ENCODE measurements around the gene S100A16. TPM values are rescaled to one million over a fixed set of nuclear protein-coding genes. Genes with fewer than 3 reads are reported as not detected.
"Not testable (repeated sequence)": the region's sequence is repeated elsewhere in the genome, so short reads cannot be mapped to it uniquely, and the experiment has no call there.

Gene S100A16
- polyA plus RNA-seq, 12 donors = 44.8 to 115 (median 49.2) TPM; not detected in 1

DNA sequence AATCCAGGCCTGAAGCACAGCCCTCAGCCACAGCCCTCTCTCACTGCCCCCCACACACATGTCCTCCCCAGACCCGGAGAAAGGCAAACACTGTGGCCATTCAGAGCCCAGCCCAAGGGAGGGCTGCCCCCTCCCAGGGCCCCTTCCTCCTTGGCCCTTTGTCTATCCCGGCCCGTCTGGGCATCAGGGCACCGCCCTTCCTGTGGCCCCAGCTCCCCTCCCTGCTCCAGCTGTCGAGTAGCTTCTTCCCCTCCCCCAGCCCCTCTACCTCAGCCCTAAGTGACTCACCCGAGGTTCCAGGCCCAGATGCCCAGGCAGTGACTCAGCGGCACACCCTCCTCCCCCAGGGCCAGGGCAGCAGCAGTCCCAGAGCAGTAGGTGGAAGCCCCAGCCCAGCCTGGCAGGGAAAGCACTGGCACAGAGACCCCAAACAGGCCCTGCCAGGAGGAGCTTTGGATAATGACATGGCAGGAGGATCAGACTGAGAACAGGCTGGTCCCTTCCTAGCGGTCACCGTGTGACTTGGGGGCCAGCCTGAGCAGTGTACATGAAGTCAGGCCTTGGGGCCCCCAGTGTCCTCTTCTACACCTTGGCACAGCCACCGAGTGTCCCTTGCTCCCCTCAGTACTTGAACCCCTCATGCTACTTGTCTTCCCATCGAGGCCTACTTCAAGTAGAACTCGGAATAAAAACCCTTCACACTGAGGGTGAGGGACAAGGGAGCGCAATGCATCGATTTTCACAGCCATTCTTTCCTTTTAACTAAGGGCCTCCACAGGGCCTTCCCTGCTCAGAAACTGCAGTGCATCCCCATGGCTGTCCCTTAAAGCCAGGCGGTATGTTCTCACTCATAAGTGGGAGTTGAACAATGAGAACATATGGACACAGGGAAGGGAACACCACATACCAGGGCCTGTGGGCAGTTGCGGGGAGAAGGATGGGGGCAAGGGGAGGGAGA, 46.2 kb downstream of the S100A16 start:
- peak; percentile 72 for DNase-seq

DNA sequence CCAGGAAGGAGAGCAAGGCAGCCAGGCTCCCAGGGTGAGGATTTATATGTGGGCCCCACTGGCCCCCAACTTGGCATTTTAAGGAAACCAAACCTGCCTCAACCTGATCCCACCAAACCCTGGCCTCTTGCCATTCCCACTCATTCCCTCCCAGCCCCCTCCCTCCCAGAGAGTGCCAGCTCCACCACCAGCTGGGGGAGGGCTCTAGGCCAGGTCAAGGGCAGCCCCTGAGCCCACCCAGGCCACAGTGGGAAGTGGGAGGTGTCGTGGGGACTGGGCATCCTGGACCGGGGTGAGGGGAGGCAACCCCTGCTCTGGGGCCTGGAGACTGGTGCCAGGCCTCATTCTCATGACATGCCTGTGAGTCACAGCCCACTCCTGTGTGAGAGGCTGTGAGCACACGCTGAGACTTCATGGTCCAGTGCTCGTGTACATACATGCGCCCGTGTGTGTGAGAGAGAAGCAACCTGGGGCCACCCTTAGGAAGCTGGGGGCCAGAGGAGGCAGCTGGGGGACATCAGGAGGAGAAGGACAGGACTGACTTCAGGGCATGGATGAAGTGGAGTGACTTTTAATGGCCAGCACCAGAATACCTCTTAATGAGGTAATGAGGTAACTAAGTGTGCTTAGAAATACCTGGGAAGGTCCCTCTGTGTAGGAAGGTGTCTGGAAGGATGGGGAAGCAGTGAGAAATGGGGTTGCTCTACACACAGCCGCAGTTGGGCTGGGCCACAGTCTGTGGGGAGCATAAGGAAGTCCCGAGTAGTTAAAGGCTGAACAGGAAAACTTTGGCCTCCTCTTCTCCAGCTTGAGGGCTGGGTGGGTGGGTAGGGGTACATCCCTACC, 47.2 kb downstream of the S100A16 start, which contains the start of gene S100A2:
S100A2 (minus strand) TSS at position 316 of the 846 bp plus-strand sequence. CDS start 1,967 bp downstream, outside the sequence.
- DNase-seq = no peak

DNA sequence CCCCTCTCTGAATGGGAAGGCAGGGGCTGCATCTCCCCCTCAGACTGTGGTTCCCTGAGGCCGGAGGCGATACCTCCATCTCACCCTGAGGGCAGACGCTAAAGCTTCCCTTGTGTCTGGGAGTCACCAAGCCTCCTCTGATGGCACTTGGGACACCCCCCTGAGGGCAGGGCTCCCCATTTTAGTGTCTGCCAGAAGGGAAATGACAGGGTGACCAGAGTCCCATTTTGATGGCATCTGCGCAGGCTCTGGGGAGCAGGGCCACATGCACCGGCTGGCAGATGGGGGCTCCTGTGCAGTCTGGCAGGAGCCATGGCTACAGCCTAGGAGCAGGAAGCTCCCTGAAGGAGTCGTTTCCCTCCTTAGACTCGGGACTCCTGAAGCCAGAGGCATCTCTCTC, 48.9 kb downstream of the S100A16 start:
- no peak for DNase-seq

DNA sequence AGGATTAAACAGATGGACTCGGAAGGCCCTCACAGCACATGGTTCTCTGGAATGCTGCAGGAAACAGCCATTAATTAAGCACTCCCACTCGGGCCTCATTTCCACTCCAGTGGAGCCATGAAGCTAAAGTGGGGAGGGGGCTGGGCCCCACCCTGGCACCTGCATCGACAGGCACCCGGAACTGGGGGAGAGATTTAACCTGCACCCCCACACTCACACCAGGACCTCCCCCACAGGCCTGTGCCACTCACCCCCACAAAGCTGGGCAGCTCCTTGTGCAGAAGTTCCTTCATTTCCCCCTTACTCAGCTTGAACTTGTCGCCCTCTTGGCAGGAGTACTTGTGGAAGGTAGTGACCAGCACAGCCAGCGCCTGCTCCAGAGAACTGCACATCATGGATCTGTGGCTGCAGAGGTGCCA, 49.4 kb downstream of the S100A16 start:
- DNase-seq = no peak

DNA sequence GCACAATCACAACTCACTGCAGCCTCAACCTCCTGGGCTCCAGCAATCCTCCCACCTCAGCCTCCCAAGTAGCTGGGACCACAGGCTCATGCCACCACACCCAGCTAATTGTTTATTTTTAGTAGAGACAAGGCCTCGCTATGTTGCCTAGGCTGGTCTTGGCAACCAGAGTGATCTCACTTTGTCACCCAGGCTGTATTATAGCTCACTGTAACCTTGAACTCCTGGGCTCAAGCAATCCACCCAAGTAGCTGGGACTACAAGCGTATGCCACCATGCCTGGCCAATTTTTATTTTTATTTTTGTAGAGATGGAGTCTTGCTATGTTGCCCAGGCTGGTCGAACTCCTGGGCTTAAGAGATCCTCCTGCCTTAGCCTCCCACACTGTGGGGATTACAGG, 50.9 kb downstream of the S100A16 start:
- DNase-seq = not testable (repeated sequence)

DNA sequence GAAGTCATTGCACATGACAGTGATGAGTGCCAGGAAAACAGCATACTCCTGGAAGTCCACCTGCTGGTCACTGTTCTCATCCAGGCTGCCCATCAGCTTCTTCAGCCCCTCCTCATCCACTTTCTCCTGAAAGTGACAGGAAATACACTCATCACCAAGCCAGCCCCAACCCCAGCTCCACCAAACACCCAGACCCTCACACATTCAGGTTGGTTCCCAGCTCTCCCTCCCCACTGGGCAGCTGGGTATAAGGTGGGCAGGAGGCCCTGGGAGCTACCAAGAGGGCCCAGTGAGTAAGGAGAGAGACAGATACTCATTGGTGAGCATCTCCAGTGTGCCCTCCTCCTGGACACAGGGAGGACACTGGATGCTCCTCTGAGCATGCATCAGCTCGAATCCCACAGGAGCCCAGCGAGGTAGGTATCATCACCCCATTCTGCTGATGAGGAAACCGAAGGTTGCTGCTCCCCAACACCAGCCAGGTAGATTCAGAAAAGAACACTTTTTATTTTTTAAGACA, 51.4 kb downstream of the S100A16 start:
- DNase-seq = no peak

DNA sequence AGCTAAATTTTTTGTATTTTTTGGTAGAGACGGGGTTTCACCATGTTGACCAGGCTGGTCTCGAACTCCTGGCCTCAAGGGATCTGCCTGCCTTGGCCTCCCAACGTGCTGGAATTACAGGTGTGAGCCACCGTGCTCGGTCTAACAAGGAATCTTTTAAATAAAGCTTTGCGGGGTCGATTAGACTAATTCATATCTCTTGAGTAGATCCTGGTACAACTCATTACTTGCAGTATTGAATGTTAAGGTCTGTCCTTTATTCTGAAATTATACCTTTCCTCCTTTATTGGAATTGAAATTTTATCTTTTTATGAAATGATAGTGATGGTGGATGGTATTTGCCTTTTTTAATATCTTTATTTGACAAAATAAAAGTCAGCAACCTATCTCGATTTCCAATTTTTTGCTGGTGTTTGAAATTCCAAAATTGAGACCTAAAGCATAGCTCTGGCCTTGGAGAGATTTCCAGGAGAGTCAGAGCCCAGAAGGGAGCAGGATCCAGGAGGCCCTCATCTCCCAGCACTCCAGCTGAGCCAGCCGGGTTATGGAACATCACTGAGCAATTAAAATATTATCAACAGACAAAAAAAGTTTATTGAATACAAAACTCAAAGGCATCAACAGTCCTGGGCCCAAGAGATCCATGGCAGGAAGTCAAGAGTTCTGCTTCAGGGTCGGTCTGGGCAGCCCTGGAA, 52.0 kb downstream of the S100A16 start:
- DNase-seq = no peak

DNA sequence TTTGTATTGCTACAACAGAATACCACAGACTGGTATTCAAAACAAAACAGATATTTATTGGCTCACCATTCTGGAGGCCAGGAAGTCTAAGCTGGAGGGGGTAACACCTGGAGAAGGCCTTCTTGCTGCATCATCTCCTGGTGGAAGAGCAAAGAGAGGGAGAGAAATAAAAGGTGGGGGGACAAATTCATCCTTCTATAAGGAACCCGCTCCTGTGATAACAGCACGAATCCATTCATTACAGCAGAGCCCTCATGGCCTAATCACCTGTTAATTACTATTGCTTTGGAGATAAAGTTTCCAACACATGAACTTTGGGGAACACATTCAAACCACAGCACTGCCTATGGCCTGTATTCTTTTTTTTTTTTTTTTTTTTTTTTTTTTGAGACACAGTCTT, 52.7 kb downstream of the S100A16 start:
- no peak for DNase-seq

DNA sequence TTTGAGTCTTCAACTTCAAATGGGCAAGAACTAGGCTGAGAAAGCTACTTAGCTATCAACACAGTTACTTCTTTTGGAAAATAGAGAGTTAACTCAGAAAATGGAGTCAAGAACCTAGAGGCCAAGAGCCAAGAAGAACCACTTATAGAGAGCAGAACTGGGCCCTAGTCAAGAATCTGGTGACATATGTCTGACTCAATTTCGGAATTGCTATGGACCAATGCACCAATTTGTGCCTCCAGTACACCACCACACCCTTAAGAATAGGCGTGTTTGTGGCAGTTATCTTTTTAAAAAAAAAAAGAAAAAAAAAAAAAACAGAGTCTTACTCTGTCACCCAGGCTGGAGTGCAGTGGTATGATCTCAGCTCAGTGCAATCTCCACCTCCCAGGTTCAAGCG, 55.1 kb downstream of the S100A16 start:
- no peak for DNase-seq

Other genes with a start within 250 kb of the S100A16 start
- gene S100A12, start 237.5 kb downstream of the S100A16 start, polyA plus RNA-seq (ENCODE audit: insufficient read length in 12 of 12) = 10 to 100 TPM in 1 of 12 donors, 1 to 10 TPM in 5, under 1 TPM in 4, not detected in 2; 0.53 to 14.5 (median 1.2) TPM
- 10 to 100 TPM in 6 of 12 donors, 1 to 10 TPM in 4, not detected in 2; 6.5 to 52.7 (median 11.1) TPM for gene S100A8, start 222.1 kb downstream of the S100A16 start, polyA plus RNA-seq (ENCODE audit: insufficient read length in 12 of 12)
- not detected for gene S100A7A, start 196.6 kb downstream of the S100A16 start, polyA plus RNA-seq (ENCODE audit: insufficient read length in 12 of 12)
- not detected for gene S100A7, start 152.5 kb downstream of the S100A16 start, polyA plus RNA-seq (ENCODE audit: insufficient read length in 12 of 12)
- 100 to 1,000 TPM in 11 of 12 donors, not detected in 1; 152 to 697 (median 212) TPM for gene S100A6, start 77.1 kb downstream of the S100A16 start, polyA plus RNA-seq (ENCODE audit: insufficient read length in 12 of 12)
- gene S100A5, start 72.2 kb downstream of the S100A16 start, polyA plus RNA-seq (ENCODE audit: insufficient read length in 12 of 12) = under 1 TPM in 4 of 12 donors, not detected in 8; 0.22 to 0.45 (median 0.37) TPM
- 100 to 1,000 TPM in 11 of 12 donors, not detected in 1; 113 to 274 (median 192) TPM for gene S100A4, start 67.3 kb downstream of the S100A16 start, polyA plus RNA-seq (ENCODE audit: insufficient read length in 12 of 12)
- gene S100A3, start 63.9 kb downstream of the S100A16 start, polyA plus RNA-seq (ENCODE audit: insufficient read length in 12 of 12) = 1 to 10 TPM in 5 of 12 donors, under 1 TPM in 5, not detected in 2; 0.35 to 3.5 (median 1.00) TPM
- 10 to 100 TPM in 2 of 12 donors, 1 to 10 TPM in 7, under 1 TPM in 1, not detected in 2; 0.89 to 14.0 (median 1.8) TPM for gene S100A2, start 47.3 kb downstream of the S100A16 start, polyA plus RNA-seq (ENCODE audit: insufficient read length in 12 of 12)
- 100 to 1,000 TPM in 1 of 12 donors, 10 to 100 TPM in 3, 1 to 10 TPM in 1, under 1 TPM in 5, not detected in 2; 0.29 to 118 (median 0.99) TPM for gene S100A14, start 3.2 kb upstream of the S100A16 start, polyA plus RNA-seq (ENCODE audit: insufficient read length in 12 of 12)
- 100 to 1,000 TPM in 1 of 12 donors, 10 to 100 TPM in 10, not detected in 1; 50.0 to 138 (median 67.6) TPM for gene S100A13, start 14.4 kb upstream of the S100A16 start, polyA plus RNA-seq (ENCODE audit: insufficient read length in 12 of 12)
- gene S100A1, start 15.3 kb upstream of the S100A16 start, polyA plus RNA-seq (ENCODE audit: insufficient read length in 12 of 12) = 10 to 100 TPM in 4 of 12 donors, 1 to 10 TPM in 6, not detected in 2; 2.9 to 20.1 (median 7.0) TPM
- gene CHTOP, start 20.9 kb upstream of the S100A16 start, polyA plus RNA-seq (ENCODE audit: insufficient read length in 12 of 12) = 100 to 1,000 TPM in 3 of 12 donors, 10 to 100 TPM in 8, not detected in 1; 80.0 to 120 (median 87.3) TPM
- gene SNAPIN, start 45.6 kb upstream of the S100A16 start, polyA plus RNA-seq (ENCODE audit: insufficient read length in 12 of 12) = 10 to 100 TPM in 11 of 12 donors, not detected in 1; 31.5 to 54.8 (median 50.2) TPM
- gene ILF2, start 57.9 kb upstream of the S100A16 start, polyA plus RNA-seq (ENCODE audit: insufficient read length in 12 of 12) = 100 to 1,000 TPM in 11 of 12 donors, not detected in 1; 131 to 211 (median 169) TPM
- 10 to 100 TPM in 11 of 12 donors, not detected in 1; 12.0 to 16.5 (median 13.0) TPM for gene NPR1, start 65.6 kb upstream of the S100A16 start, polyA plus RNA-seq (ENCODE audit: insufficient read length in 12 of 12)
- 100 to 1,000 TPM in 1 of 12 donors, 10 to 100 TPM in 11; 34.5 to 239 (median 37.6) TPM for gene INTS3, start 114.9 kb upstream of the S100A16 start, polyA plus RNA-seq (ENCODE audit: insufficient read length in 12 of 12)
- 10 to 100 TPM in 11 of 12 donors, not detected in 1; 17.8 to 56.9 (median 19.3) TPM for gene SLC27A3, start 162.3 kb upstream of the S100A16 start, polyA plus RNA-seq (ENCODE audit: insufficient read length in 12 of 12)